Measurements from ENCODE around the gene MLST8.
"Not testable (repeated sequence)": the region's sequence is repeated elsewhere in the genome, so short reads cannot be mapped to it uniquely, and the experiment has no call there.

The MLST8 gene

GRCh38 chr16:2189252-2189893, 15.9 kb upstream of the MLST8 start:
- no peak overlapping the region for H3K4me3 ChIP-seq (ENCODE audit: low read depth, low read length)

DNA sequence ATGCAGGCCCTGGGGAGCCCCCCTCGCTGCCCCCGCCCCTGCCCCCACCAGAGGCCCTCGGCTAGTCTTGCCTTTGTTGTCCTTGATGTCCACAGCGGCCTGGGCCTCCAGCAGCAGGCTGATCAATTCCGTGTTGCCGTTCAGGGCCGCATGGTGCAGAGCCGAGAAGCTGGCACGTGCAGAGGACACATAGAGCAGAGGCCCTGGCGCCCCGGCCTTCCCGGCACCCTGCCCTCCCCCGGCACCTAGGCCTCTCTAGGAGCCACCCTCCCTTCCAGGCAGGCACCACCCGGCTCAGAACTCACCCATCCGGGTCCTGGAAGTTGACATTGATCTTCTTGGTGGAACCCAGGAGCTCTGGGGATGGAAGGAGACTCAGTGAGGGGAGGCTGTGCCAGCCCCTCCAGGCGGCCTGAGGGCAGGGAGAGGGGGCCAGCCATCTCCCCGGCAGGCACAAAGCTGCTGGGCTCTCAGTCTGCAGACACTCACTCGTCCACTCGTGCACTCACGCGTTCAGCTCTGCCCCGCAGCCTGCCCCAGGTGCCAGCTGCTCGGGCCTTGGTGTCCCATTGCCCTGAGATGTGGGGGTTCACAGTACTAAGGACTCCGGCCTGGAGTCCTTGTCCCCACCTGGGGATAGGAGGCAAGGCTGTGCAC, 15.1 kb upstream of the MLST8 start:
- no peak overlapping the region for H3K4me3 ChIP-seq (ENCODE audit: low read depth, low read length)

- no peak overlapping the region for H3K4me3 ChIP-seq (ENCODE audit: low read depth, low read length)
These were observed 14.4 kb upstream of the MLST8 start for GRCh38 chr16:2190659-2191445.

- no peak overlapping the region for H3K4me3 ChIP-seq (ENCODE audit: low read depth, low read length)
These were observed 13.9 kb upstream of the MLST8 start for GRCh38 chr16:2191446-2191706.

DNA sequence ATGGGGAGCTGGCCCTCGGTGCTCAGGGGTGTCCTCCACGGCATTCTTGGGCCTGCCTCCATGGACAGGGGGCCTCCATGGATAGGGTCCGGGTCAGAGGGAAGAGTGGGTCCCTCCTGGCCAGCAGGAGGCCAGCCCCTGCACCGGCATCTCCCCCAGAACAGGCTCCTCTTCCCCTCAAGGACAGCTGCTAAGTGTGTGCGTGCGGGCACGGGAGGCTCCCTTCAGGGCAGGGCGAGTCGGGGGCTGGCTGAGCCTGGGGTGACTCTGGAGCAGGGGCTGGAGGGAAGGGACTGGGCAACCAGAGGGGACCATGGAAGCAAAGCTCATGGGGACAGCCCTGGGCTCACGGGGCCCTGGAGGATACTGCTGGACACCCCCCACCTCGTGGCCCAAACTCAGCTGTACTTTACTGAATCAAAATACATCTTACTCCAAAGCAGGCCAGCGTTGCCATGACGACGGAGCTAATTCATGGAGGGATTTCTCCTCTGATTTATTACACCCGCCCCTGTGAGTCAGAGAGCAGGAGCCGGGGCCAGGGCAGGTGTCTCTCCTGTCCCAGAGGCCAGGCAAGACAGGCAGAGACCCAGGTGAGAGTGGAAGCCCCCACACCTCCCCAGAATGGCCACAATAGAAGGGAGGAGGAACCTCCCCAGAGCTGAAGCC, 11.0 kb upstream of the MLST8 start:
- H3K4me3 ChIP-seq (ENCODE audit: low read depth, low read length): no peak overlapping the region

DNA sequence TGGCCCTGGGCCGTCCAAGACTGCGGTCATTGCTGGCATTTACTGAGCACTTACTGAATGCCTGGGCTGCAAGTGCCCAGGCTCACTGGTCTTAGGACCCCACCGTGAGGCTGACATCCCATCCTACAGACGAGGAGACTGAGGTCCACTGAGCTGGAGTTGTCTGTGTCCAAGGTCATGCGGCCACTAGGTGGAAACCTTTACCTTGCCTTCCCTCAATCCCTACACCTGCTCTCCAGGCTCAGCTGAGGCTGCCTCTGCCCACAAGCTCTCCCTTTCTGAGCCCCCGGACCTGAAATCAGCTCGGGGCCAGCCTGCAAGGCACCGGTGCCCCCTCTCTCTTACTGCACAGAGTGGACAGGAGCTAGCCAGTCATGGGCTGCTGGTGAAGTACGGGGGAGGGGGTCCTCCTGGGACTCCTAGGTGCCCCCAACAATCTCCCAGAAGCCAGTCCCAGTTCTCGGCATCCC, 10.4 kb upstream of the MLST8 start:
- H3K4me3 ChIP-seq (ENCODE audit: low read depth, low read length): no peak overlapping the region

DNA sequence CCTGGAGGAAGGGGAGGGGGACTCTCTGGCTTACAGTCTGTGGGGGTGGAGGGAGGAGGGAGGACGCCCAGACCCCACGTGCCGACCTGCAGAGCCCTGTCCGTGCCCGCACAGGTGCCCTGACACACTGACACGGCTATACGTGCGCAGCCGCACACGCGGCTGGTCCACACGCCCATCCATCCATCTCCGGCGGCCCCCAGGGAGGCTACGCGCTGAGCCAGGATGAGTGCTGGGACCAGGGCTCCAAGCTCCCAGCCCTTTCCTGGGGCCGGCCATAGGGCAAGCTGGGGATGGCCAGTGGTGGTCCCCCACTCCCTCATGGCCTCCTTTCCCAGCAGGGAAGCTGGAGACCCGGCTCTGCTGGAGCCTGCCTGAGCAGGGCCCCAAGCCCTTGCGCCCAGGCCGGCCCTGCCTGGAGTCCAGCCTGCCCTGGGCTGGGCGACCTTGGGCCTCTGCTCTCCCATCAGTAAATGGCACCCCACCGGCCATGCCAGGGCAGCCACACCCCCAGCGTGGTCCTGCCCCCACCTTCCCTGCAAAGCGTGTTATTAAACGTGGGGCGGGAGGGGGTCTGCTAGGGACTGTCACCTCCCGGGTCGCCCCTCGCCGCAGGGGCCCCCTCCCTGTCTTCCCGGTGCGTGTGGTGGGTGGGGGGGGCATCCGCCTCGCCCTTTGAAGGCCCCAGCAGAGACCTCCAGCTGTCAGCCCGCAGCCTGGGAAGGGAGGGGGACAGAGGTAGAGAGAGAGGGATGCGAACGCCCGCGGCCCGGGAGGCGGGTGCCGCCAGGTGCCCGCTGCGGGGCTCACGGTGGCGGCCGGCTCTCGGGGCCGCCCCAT, 9.7 kb upstream of the MLST8 start:
- H3K4me3 ChIP-seq (ENCODE audit: low read depth, low read length): peak overlapping the region; percentile 30

GRCh38 chr16:2196162-2196980, 8.9 kb upstream of the MLST8 start, which contains the start of gene CASKIN1:
Gene CASKIN1 (minus strand): TSS chr16:2196605. CDS start chr16:2196432, 173 bp downstream.
- peak within 1 kb of the TSS; percentile 37 for H3K4me3 ChIP-seq (ENCODE audit: low read depth, low read length)

DNA sequence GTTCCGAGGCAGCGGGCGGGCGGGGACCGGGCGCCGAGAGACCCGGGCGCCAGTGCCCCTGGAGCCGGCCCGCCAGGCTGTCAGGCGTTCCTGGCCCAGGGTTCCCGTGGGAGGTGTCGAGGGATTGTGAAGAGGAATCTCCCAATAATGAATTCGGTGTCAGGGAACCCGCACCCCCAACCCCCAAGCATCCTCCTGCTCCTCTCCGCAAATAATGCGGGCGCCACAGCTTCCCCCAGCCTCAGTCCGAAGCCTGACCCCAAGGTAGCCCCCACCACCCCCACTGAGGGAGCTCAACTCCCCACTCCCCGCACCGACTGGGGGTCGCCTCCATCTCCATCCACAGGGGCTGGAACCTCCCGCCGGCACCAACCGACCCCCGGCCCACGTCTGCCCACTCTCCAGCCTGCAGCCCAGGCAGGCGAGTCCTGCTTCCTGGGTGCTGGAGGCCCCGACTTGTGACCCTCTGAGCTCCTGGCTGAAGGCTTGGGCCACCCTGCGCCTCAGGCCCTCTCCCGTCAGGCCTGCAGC, 8.2 kb upstream of the MLST8 start:
- peak overlapping the region; percentile 37 for H3K4me3 ChIP-seq (ENCODE audit: low read depth, low read length)

GRCh38 chr16:2197765-2198164, 7.5 kb upstream of the MLST8 start:
- no peak overlapping the region for H3K4me3 ChIP-seq (ENCODE audit: low read depth, low read length)

DNA sequence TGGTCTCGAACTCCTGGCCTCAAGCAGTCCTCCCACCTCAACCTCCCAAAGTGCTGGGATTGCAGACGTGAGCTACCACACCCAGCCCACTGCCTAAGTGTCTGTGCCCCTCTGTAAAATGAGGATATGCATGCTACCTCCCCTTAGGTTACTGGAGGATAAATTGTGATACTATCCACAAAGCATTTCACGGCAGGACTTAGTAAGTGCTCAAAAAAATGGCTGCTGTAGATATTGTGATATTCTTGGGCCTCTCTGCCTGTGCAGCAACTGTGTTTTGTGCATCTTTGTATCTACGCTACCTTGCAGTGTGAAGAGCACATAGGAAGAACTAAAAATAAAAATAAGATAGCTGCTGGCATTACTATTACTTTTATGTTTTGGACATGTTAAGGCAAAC, 7.0 kb upstream of the MLST8 start:
- H3K4me3 ChIP-seq (ENCODE audit: low read depth, low read length): no peak overlapping the region

DNA sequence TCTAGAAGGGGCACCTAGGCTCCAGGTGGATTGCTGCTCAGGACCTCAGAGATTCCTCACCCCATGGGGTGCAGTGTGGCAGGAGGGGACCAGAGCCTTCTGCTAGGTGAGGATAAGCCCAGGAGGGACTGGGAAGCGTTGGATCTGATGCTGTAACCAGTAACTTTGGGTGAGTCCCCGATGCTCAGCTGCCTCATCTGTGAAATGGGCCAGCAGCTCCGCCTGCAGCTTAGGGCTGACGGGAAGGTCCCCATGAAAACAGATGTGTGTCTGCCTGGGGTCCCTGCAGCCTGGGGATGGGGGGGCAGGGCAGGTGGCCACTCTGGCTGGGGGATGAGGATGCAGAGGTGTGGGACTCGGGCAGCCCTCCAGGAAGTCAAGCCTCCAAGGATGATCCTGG, 6.2 kb upstream of the MLST8 start:
- H3K4me3 ChIP-seq (ENCODE audit: low read depth, low read length): no peak overlapping the region

GRCh38 chr16:2199621-2200139, 5.6 kb upstream of the MLST8 start:
- no peak overlapping the region for H3K4me3 ChIP-seq (ENCODE audit: low read depth, low read length)

GRCh38 chr16:2200313-2200712, 4.9 kb upstream of the MLST8 start:
- H3K4me3 ChIP-seq (ENCODE audit: low read depth, low read length): no peak overlapping the region

GRCh38 chr16:2203119-2203688, 2.0 kb upstream of the MLST8 start:
- not testable (repeated sequence) for H3K4me3 ChIP-seq (ENCODE audit: low read depth, low read length)

- H3K4me3 ChIP-seq (ENCODE audit: low read depth, low read length): peak overlapping the region; percentile 89
These were observed 694 bp upstream of the MLST8 start for GRCh38 chr16:2204416-2205103.

DNA sequence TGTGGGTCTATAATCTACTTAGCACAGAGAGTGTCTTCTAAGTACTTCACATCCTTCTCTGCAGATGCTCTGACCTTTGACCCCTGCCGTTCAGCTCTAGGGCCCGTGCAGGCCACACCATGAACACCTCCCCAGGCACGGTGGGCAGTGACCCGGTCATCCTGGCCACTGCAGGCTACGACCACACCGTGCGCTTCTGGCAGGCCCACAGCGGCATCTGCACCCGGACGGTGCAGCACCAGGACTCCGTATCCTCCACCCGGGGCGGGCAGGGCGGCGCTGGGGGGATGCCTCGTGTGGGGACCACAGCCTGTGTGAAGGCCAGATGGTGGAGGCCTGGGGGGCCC, 686 bp downstream of the MLST8 start:
- H3K4me3 ChIP-seq (ENCODE audit: low read depth, low read length): peak overlapping the region; percentile 89

- H3K4me3 ChIP-seq (ENCODE audit: low read depth, low read length): peak overlapping the region; percentile 89
These were observed 1.1 kb downstream of the MLST8 start for GRCh38 chr16:2206420-2206779.
